ENCODE results near the gene CFAP90. TPM values are rescaled to one million over a fixed set of nuclear protein-coding genes. Genes with fewer than 3 reads are reported as not detected.

The CFAP90 gene
- total RNA-seq, 2 donors from 2014 or later: 0.80 to 0.88 TPM

GRCh38 chr5:7876867-7877266, 25.9 kb upstream of the CFAP90 start:
- H3K27me3 Mint-ChIP-seq (ENCODE audit: insufficient read depth): no peaks in the 10 kb centered on the region
- no peak for DNase-seq
- H3K4me3 Mint-ChIP-seq: no peak overlapping the region
- no peak overlapping the region for H3K27ac ChIP-seq (ENCODE audit: low read depth, low read length)
- H3K4me3 ChIP-seq (ENCODE audit: low read length): no peak overlapping the region
- peaks cover 81% of the 10 kb centered on the region for H3K36me3 ChIP-seq (ENCODE audit: control insufficient read depth, insufficient read depth, low read length)
- 90 to 100% methylated on average over 3 of the region's 3 CpGs for WGBS, 2 experiments (ENCODE audit: insufficient coverage in 1 of 2, insufficient read length in 1 of 2)
- no peaks in the 10 kb centered on the region for H3K9me3 Mint-ChIP-seq
- H3K4me1 ChIP-seq (ENCODE audit: control insufficient read depth, insufficient read depth, low read length): no peaks in the 10 kb centered on the region
- H3K4me1 Mint-ChIP-seq: no peaks in the 10 kb centered on the region
- H3K27me3 ChIP-seq (ENCODE audit: control insufficient read depth, insufficient read depth, low read length, poor library complexity, severe bottlenecking): no peaks in the 10 kb centered on the region
- H3K36me3 Mint-ChIP-seq (ENCODE audit: low read depth): peaks cover 39% of the 10 kb centered on the region
- no peak overlapping the region for H3K9ac ChIP-seq (ENCODE audit: extremely low read depth, low read length, poor library complexity, severe bottlenecking)
- no peak overlapping the region for H3K27ac Mint-ChIP-seq
- H3K9me3 ChIP-seq (ENCODE audit: control insufficient read depth, low read length): no peaks in the 10 kb centered on the region
- no peak for TF ChIP-seq CTCF (conservative IDR thresholded peaks at IDR 0.05)

- H3K27me3 Mint-ChIP-seq (ENCODE audit: insufficient read depth): no peaks in the 10 kb centered on the region
- H3K27ac Mint-ChIP-seq: no peak overlapping the region
- H3K9me3 Mint-ChIP-seq: no peaks in the 10 kb centered on the region
- DNase-seq: no peak
- H3K36me3 ChIP-seq (ENCODE audit: control insufficient read depth, insufficient read depth, low read length): peaks cover 65% of the 10 kb centered on the region
- no peaks in the 10 kb centered on the region for H3K27me3 ChIP-seq (ENCODE audit: control insufficient read depth, insufficient read depth, low read length, poor library complexity, severe bottlenecking)
- H3K36me3 Mint-ChIP-seq (ENCODE audit: low read depth): peaks cover 35% of the 10 kb centered on the region
- no peak overlapping the region for H3K9ac ChIP-seq (ENCODE audit: extremely low read depth, low read length, poor library complexity, severe bottlenecking)
- H3K4me3 ChIP-seq (ENCODE audit: low read length): no peak overlapping the region
- no peak overlapping the region for H3K27ac ChIP-seq (ENCODE audit: low read depth, low read length)
- no peak overlapping the region for H3K4me3 Mint-ChIP-seq
- H3K9me3 ChIP-seq (ENCODE audit: control insufficient read depth, low read length): no peaks in the 10 kb centered on the region
- H3K4me1 Mint-ChIP-seq: peaks cover 6% of the 10 kb centered on the region
- peaks cover 4% of the 10 kb centered on the region for H3K4me1 ChIP-seq (ENCODE audit: control insufficient read depth, insufficient read depth, low read length)
- TF ChIP-seq CTCF (conservative IDR thresholded peaks at IDR 0.05): no peak
- 96 to 98% methylated on average over 4 of the region's 4 CpGs for WGBS, 2 experiments (ENCODE audit: insufficient coverage in 1 of 2, insufficient read length in 1 of 2)
Observed at GRCh38 chr5:7875151-7875550, 24.2 kb upstream of the CFAP90 start.

DNA sequence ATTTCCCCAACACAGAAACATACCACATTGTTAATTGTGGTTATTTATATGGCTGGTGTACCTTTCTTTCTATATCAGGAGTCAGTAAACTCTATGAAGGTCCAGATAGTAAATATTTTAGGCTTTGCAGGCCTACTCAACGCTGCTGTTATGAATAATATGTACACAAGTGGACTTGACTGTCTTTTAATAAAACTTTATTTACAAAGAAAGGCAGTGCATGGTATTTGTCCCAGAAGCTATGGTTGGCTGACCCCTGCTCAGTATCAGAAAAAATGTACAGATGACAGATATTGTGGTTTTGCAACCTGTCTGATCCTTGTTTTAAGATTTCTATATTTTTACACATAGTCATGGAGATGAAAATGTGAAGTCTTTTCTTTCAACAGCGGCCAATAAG, 23.7 kb upstream of the CFAP90 start:
- DNase-seq: no peak
- Mint-ChIP-seq H3K9me3 (no peaks in the 10 kb centered on the region), H3K4me1 (peaks cover 10% of the 10 kb centered on the region), H3K27me3 (ENCODE audit: insufficient read depth) (no peaks in the 10 kb centered on the region), H3K36me3 (ENCODE audit: low read depth) (peaks cover 35% of the 10 kb centered on the region), H3K27ac (no peak overlapping the region), H3K4me3 (no peak overlapping the region)
- no peak for TF ChIP-seq CTCF (conservative IDR thresholded peaks at IDR 0.05)
- Histone ChIP-seq H3K36me3 (ENCODE audit: control insufficient read depth, insufficient read depth, low read length) (peaks cover 60% of the 10 kb centered on the region), H3K27me3 (ENCODE audit: control insufficient read depth, insufficient read depth, low read length, poor library complexity, severe bottlenecking) (no peaks in the 10 kb centered on the region), H3K27ac (ENCODE audit: low read depth, low read length) (no peak overlapping the region), H3K9me3 (ENCODE audit: control insufficient read depth, low read length) (no peaks in the 10 kb centered on the region), H3K4me3 (ENCODE audit: low read length) (no peak overlapping the region), H3K9ac (ENCODE audit: extremely low read depth, low read length, poor library complexity, severe bottlenecking) (no peak overlapping the region), H3K4me1 (ENCODE audit: control insufficient read depth, insufficient read depth, low read length) (peaks cover 7% of the 10 kb centered on the region)
- 100% methylated on average over 1 of the region's 2 CpGs for WGBS, 2 experiments (ENCODE audit: insufficient coverage in 1 of 2, insufficient read length in 1 of 2)
